ENCODE data around the gene UBXN6.

UBXN6 gene, protein sequence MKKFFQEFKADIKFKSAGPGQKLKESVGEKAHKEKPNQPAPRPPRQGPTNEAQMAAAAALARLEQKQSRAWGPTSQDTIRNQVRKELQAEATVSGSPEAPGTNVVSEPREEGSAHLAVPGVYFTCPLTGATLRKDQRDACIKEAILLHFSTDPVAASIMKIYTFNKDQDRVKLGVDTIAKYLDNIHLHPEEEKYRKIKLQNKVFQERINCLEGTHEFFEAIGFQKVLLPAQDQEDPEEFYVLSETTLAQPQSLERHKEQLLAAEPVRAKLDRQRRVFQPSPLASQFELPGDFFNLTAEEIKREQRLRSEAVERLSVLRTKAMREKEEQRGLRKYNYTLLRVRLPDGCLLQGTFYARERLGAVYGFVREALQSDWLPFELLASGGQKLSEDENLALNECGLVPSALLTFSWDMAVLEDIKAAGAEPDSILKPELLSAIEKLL

DNA sequence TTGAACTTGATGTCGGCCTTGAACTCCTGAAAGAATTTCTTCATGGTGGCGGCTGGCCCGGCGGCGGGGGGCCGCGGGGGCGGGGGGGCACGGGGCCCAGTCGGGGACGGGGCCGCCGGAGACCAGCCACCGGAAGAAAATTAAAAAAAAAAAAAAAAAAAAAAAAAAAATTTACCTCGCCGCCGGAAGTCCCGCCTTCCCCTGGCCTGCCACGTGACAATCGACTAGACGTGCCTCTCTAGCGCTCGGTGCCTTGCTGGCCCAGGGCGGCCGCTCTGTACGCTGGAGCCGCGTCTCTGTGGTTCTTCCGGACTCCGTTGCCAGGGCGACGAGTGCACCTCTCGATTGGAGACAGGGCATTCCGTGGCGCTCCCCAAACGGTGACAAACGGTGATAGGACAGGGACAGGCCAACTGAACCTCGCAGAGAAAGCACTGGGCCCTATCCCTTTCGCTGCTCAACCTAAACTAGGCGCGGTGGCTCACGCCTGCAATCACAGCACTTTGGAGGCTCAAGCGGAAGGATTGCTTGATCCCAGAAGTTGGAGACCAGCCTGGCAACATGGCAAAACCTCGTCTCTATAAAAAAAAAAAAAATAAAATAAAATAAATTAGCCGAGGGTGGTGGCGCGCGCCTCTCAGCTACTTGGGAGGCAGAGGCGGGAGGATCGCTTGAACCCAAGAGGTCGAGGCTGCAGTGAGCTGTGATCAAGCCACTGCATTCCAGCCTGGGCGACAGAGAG, at the start of gene UBXN6:
UBXN6 (minus strand) TSS at position 141 of the 742 bp plus-strand sequence; CDS start at position 44, 97 bp downstream.
- H3K27ac ChIP-seq (ENCODE audit: low read depth, low read length) = peak within 1 kb of the TSS; percentile 73
- H3K36me3 ChIP-seq (ENCODE audit: insufficient read depth, low read length) = peaks cover 11% of the 10 kb centered on the region
- peak within 1 kb of the TSS; percentile 61 for H3K9ac ChIP-seq (ENCODE audit: low read length)
- H3K27me3 ChIP-seq (ENCODE audit: control insufficient read depth in 1 of 2, insufficient read depth in 2 of 2, low read length in 2 of 2) = no peaks in the 10 kb centered on the region
- peaks cover 28% of the 10 kb centered on the region for H3K4me1 ChIP-seq (ENCODE audit: insufficient read depth, low read length)
- H3K9me3 ChIP-seq (ENCODE audit: low read length) = no peaks in the 10 kb centered on the region
- peak within 1 kb of the TSS; percentile 61 to 75 for H3K4me3 ChIP-seq (ENCODE audit: low read depth in 1 of 2, low read length in 2 of 2)

DNA sequence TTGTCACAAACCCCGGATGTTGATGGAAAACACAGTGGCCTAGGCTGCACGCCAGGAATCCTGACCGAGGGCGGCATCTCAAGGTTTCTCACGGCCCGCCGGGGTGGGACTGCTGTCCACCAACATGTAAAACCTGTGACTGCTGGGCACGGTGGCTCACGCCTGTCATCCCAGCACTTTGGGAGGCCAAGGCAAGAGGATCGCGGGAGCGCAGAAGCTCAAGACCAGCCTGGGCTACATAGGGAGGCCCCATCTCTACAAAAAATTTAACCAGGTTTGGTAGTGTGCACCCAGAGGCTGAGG, 49.5 kb upstream of the UBXN6 start:
- no peak overlapping the region for H3K27ac ChIP-seq (ENCODE audit: low read depth, low read length)
- H3K4me1 ChIP-seq (ENCODE audit: insufficient read depth, low read length) = peaks cover 25% of the 10 kb centered on the region
- no peak overlapping the region for H3K9ac ChIP-seq (ENCODE audit: low read length)
- no peak overlapping the region for H3K4me3 ChIP-seq (ENCODE audit: low read depth in 1 of 2, low read length in 2 of 2)
- no peaks in the 10 kb centered on the region for H3K9me3 ChIP-seq (ENCODE audit: low read length)
- peaks cover 48% of the 10 kb centered on the region for H3K36me3 ChIP-seq (ENCODE audit: insufficient read depth, low read length)
- no peaks in the 10 kb centered on the region for H3K27me3 ChIP-seq (ENCODE audit: control insufficient read depth in 1 of 2, insufficient read depth in 2 of 2, low read length in 2 of 2)

DNA sequence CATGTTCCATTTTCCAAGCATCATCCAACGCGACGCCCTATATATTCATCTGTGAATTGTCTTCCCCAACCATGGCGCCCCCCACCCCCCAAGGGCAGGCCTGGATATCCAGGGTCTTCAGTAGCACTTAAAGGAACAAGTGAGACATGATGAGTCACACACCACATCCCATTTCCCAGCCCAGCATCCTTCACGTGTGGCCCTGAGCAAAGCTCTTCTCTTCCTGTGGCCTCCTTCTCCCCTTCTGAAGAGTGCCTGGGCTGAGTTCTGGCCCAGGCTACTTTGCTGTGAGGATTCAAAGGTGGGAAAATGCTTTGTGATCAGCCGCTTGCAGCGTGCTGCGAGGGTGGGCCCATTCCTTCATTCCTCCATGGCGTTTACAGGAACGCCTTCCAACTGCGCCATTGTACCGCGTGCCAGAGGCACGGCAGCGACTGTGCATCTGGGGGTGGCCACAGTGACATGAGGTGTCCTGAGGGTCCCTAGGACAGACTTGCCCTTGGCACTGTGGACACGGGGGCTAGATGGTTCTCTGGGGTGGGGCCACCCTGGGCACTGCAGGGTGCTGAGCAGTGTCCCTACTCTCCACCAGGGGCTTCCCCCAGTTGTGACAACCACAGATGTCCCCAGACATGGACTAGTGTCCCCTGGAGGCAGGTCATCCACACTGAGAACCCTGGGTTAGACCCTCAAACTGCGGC, 49.0 kb upstream of the UBXN6 start:
- H3K4me3 ChIP-seq (ENCODE audit: low read depth in 1 of 2, low read length in 2 of 2) = no peak overlapping the region
- no peaks in the 10 kb centered on the region for H3K27me3 ChIP-seq (ENCODE audit: control insufficient read depth in 1 of 2, insufficient read depth in 2 of 2, low read length in 2 of 2)
- no peaks in the 10 kb centered on the region for H3K9me3 ChIP-seq (ENCODE audit: low read length)
- no peak overlapping the region for H3K27ac ChIP-seq (ENCODE audit: low read depth, low read length)
- peaks cover 43% of the 10 kb centered on the region for H3K36me3 ChIP-seq (ENCODE audit: insufficient read depth, low read length)
- H3K9ac ChIP-seq (ENCODE audit: low read length) = no peak overlapping the region
- H3K4me1 ChIP-seq (ENCODE audit: insufficient read depth, low read length) = peaks cover 25% of the 10 kb centered on the region

DNA sequence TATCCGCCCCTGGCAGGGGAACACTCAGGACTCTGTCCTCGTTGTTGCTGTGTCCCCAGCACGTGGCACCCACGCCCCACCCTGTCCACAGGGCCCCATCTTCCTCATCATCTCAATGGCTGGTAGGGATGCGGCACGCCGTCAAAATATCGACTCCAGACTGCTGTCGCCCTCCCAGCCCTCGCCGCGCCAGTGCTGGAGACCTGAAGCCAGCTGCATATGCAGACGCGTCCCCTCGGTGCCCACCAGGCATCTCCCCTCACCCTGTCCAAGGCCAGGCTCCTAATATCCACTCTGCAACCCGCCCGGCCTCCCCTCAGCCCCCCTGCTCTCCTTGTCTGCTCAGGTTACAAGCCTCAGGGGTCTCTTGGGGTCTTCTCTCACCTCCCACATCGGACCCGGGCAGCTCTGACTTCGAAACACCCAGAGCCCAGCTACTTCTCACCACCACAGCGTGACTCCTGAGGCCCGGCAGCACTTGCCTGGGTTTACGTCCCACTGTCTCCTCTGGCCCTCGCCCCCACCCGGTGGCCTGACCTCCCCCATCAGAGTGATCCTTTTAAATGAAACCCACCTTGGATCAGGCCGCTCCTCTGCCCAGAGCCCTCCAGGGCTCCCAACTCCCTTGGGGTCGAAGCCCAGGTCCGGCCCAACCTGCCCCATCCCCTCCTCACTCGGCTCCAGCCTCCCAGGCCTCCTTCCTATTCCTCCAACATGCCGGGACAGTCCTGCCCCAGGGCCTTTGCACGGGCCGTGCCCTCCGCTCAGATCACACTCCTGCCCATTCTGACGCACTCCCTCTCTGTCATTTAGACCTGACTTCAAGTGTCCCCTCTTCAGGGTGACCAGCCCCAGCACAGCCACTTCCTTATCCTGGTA, 48.2 kb upstream of the UBXN6 start:
- Histone ChIP-seq H3K4me1 (ENCODE audit: insufficient read depth, low read length) (peaks cover 25% of the 10 kb centered on the region), H3K27ac (ENCODE audit: low read depth, low read length) (no peak overlapping the region), H3K36me3 (ENCODE audit: insufficient read depth, low read length) (peaks cover 43% of the 10 kb centered on the region), H3K4me3 (ENCODE audit: low read depth in 1 of 2, low read length in 2 of 2) (no peak overlapping the region), H3K9ac (ENCODE audit: low read length) (no peak overlapping the region), H3K27me3 (ENCODE audit: control insufficient read depth in 1 of 2, insufficient read depth in 2 of 2, low read length in 2 of 2) (no peaks in the 10 kb centered on the region), H3K9me3 (ENCODE audit: low read length) (no peaks in the 10 kb centered on the region)

DNA sequence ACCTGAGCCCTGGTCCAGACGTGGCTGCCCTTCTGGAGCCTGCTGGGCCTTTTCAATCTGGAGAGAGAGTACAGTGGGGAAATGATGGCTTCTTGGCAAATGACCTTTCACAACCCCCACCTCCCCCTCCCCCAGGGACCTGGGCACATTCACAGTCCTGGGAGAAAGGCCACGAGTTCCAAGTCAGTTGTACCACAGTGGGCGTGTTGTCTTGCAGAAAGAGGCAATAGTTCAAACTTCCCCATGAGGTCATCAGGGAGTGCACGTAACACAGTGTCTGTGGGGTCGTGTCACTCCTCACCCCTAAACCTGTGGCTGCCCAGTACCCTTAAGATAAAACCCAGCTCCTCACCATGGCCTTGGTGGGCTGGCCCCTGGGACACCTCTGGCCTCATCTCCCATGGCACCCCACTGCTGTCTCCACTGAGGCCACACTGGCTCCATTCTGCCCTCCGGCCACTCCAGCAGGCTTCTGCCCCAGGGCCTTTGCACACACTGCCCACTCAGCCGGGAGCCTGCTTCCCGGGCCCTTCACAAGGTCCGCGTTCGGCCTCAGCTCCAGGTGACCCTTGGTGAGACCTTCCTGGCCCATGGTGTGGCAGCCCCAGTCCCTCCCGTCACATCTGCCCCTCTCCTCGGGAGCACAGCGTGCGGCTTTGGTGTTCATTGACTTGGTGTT, 47.4 kb upstream of the UBXN6 start:
- no peaks in the 10 kb centered on the region for H3K9me3 ChIP-seq (ENCODE audit: low read length)
- H3K36me3 ChIP-seq (ENCODE audit: insufficient read depth, low read length) = peaks cover 46% of the 10 kb centered on the region
- H3K27me3 ChIP-seq (ENCODE audit: control insufficient read depth in 1 of 2, insufficient read depth in 2 of 2, low read length in 2 of 2) = no peaks in the 10 kb centered on the region
- no peak overlapping the region for H3K4me3 ChIP-seq (ENCODE audit: low read depth in 1 of 2, low read length in 2 of 2)
- H3K9ac ChIP-seq (ENCODE audit: low read length) = no peak overlapping the region
- peaks cover 25% of the 10 kb centered on the region for H3K4me1 ChIP-seq (ENCODE audit: insufficient read depth, low read length)
- no peak overlapping the region for H3K27ac ChIP-seq (ENCODE audit: low read depth, low read length)

DNA sequence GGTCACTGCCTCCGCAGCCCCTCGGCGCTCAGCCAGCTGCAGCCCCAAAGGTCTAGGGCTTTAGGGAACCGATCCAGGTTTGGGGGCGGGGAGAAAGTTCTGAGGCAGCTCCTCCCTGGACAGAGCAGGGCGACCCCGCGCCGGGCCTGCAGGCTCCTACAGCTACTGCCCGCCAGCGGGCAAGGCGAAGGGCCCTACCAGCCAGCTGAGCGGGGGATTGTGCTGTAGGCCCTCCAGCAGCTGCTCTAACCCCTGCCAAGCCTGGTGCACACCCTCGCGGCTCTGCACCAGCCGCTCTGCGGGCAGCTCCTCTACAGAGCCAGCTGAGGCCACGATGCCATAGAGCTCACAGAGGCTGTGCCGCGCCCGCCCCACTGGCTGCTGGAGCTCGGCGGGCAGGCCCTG, 46.7 kb upstream of the UBXN6 start:
- H3K36me3 ChIP-seq (ENCODE audit: insufficient read depth, low read length) = peaks cover 46% of the 10 kb centered on the region
- no peaks in the 10 kb centered on the region for H3K9me3 ChIP-seq (ENCODE audit: low read length)
- no peak overlapping the region for H3K9ac ChIP-seq (ENCODE audit: low read length)
- H3K4me1 ChIP-seq (ENCODE audit: insufficient read depth, low read length) = peaks cover 25% of the 10 kb centered on the region
- no peaks in the 10 kb centered on the region for H3K27me3 ChIP-seq (ENCODE audit: control insufficient read depth in 1 of 2, insufficient read depth in 2 of 2, low read length in 2 of 2)
- no peak overlapping the region for H3K27ac ChIP-seq (ENCODE audit: low read depth, low read length)
- H3K4me3 ChIP-seq (ENCODE audit: low read depth in 1 of 2, low read length in 2 of 2) = no peak overlapping the region

DNA sequence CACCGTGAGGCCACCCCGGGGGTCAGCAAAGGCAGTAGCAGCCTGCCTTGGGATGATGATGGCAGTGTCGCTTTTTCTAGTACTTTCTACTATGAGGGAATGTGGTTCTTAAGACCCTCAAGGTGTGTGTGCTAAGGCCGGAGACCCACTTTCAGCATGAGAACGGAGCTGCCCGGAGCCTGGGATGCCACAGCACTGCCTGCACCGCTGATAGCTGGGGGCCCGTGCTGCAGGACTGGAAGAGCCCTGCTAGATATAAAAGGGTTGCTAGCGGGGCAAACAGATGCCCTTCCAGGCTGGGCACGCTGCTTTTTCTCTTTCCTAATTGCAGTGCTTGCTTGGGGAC, 46.2 kb upstream of the UBXN6 start:
- Histone ChIP-seq H3K27me3 (ENCODE audit: control insufficient read depth in 1 of 2, insufficient read depth in 2 of 2, low read length in 2 of 2) (no peaks in the 10 kb centered on the region), H3K9me3 (ENCODE audit: low read length) (no peaks in the 10 kb centered on the region), H3K27ac (ENCODE audit: low read depth, low read length) (peak overlapping the region; percentile 23), H3K36me3 (ENCODE audit: insufficient read depth, low read length) (peaks cover 47% of the 10 kb centered on the region), H3K4me3 (ENCODE audit: low read depth in 1 of 2, low read length in 2 of 2) (no peak overlapping the region), H3K9ac (ENCODE audit: low read length) (no peak overlapping the region), H3K4me1 (ENCODE audit: insufficient read depth, low read length) (peaks cover 25% of the 10 kb centered on the region)

DNA sequence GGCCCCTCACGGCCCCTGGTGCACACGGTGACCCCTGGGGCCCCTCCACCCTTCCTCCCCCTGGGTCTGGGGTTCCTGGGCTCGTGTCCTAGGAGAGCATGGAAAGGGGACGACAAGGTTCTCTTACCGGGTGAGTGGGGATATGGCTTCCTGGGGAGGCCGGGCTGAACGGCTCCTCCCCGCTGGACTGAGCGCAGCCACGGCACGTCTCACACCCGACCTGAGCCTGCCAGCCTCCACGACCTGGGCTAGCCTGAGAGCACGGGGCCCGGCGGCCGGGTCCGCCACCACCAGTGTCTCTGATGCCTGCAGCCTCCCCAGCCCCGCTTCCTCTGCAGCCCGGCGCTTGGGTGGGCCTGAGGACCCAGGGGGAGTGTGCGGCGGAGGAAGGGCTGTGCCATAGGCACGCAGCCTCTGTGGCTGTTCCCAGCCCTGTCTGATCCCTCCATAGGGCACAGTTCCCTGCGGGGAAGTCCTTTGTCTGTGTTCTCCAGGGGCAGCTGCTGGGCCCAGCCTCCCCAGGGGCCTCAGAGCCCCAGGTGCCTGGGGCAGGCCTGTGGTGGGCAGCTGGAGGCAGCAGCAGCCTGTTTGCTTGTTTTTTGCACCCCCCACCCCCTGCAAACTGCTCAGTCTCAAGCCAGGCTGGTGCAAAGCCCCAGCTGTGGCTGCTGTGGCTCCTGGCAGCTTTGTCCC, 45.7 kb upstream of the UBXN6 start:
- no peak overlapping the region for H3K9ac ChIP-seq (ENCODE audit: low read length)
- H3K27ac ChIP-seq (ENCODE audit: low read depth, low read length) = peak overlapping the region; percentile 23
- H3K27me3 ChIP-seq (ENCODE audit: control insufficient read depth in 1 of 2, insufficient read depth in 2 of 2, low read length in 2 of 2) = no peaks in the 10 kb centered on the region
- no peak overlapping the region for H3K4me3 ChIP-seq (ENCODE audit: low read depth in 1 of 2, low read length in 2 of 2)
- peaks cover 52% of the 10 kb centered on the region for H3K36me3 ChIP-seq (ENCODE audit: insufficient read depth, low read length)
- no peaks in the 10 kb centered on the region for H3K9me3 ChIP-seq (ENCODE audit: low read length)
- H3K4me1 ChIP-seq (ENCODE audit: insufficient read depth, low read length) = peaks cover 20% of the 10 kb centered on the region

DNA sequence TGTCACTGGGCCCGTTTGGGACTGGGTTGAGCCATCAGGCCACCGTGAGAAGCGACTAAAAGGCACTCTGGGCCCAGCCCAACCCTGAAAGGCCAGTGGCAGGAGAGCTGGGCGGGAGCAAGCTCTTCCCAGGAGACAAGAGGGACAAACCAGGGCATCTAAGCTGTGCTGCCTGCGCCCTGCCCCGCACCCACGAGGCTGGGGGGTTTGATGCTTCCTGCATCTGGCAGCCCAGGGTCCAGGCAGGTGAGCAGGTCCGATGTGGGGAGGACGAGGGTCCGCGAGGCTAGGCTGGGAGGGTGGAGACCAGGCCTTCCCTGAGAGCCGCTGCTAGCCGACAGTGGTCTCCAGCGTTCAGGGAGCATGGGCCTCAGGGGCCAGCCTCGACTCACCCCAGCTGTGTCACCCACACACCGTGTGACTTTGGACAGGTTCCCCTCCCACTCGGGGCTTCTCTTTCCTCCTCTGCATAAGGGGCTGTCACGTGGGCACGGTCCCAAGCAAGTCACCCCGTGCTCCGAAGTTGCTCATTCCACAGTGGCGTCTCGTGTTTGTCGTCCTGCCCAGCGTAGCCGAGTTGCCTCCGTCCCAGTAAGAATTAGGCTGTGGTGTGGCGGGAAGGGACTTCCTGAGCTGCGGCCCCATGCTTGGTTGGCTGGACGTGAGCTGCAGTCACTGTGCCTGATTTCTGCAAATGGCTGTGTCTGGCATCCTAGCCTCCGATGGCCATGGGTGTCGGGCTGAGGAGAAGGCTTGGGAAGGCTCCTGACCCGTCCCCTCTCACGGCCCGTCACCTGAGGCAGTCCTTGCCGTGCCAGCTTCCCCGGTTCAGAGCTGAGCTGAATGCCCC, 44.9 kb upstream of the UBXN6 start:
- Histone ChIP-seq H3K36me3 (ENCODE audit: insufficient read depth, low read length) (peaks cover 55% of the 10 kb centered on the region), H3K27ac (ENCODE audit: low read depth, low read length) (peak overlapping the region; percentile 23), H3K27me3 (ENCODE audit: control insufficient read depth in 1 of 2, insufficient read depth in 2 of 2, low read length in 2 of 2) (no peaks in the 10 kb centered on the region), H3K4me1 (ENCODE audit: insufficient read depth, low read length) (peaks cover 14% of the 10 kb centered on the region), H3K9ac (ENCODE audit: low read length) (no peak overlapping the region), H3K4me3 (ENCODE audit: low read depth in 1 of 2, low read length in 2 of 2) (no peak overlapping the region), H3K9me3 (ENCODE audit: low read length) (no peaks in the 10 kb centered on the region)
